ENCODE measurements around the gene EDARADD.

Gene EDARADD

DNA sequence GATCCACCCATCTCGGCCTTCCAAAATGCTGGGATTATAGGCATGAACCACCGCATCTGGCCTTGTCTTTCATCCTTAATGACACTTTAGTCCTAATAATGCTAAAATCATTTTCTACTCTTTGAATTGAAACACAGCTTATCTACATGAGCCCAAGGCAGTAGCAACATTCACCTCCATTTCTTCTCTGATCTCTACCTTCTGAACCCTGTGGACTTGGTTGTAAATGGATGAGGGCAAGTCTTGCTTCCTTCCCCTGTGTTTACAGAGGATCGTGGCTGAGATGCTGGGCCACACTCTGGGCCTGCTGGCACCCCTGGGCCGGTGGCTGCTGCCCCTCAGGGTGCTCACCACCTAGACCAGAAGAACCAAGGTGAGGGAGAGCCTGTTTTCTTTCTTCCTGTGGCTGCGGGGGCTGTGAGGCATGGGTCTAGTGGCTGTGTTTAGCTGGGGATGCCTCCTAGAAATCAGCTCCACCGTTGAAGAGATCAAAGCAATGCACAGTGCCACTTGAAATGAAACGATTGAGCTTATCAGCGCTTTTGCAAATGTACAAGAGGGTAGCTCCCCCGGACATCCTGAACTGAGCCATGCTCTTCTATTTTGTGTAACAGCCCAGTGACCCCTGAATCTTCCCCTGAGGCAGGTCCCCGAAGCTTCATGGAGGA lies 97.5 kb downstream of the EDARADD start:
- intact Hi-C loops (cut with DNase I; ENCODE audit: low total_unique reads): loop anchor here (2.0 kb wide), 1 partner anchor 381 kb away; no protein-coding TSS in a partner anchor
- Histone ChIP-seq H3K36me3 (no peaks in the 10 kb centered on the region), H3K27me3 (peaks cover 0 to 5% of the 10 kb centered on the region in 2 donors), H3K9me3 (no peaks in the 10 kb centered on the region), H3K4me1 (peaks cover 0 to 3% (median 0%) of the 10 kb centered on the region in 4 donors), H3K4me3 (no peak overlapping the region), H3K27ac (no peak overlapping the region)
- no peak for DNase-seq
- TF ChIP-seq, protein P1, sequence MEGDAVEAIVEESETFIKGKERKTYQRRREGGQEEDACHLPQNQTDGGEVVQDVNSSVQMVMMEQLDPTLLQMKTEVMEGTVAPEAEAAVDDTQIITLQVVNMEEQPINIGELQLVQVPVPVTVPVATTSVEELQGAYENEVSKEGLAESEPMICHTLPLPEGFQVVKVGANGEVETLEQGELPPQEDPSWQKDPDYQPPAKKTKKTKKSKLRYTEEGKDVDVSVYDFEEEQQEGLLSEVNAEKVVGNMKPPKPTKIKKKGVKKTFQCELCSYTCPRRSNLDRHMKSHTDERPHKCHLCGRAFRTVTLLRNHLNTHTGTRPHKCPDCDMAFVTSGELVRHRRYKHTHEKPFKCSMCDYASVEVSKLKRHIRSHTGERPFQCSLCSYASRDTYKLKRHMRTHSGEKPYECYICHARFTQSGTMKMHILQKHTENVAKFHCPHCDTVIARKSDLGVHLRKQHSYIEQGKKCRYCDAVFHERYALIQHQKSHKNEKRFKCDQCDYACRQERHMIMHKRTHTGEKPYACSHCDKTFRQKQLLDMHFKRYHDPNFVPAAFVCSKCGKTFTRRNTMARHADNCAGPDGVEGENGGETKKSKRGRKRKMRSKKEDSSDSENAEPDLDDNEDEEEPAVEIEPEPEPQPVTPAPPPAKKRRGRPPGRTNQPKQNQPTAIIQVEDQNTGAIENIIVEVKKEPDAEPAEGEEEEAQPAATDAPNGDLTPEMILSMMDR (IDR thresholded peaks at IDR 0.05): no peak

DNA sequence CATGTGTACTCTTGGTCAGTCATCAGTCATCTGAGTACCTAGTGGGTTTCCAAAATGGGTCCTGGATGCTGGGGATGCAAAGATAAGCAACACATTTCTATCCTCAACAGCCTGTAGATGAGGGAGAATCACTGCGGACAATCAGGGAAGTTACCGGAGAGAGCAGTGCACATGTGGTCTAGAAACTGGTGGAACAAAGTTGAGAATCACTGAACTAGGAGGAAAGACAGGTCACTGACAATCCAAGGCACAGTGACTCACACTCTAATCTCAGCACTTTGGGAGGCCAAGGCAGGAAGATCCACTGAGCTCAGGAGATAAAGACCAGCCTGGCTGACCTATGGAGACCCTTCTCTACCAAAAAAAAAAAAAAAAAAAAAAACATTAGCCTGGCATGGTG lies 98.3 kb downstream of the EDARADD start:
- TF ChIP-seq, protein P1 (IDR thresholded peaks at IDR 0.05): no peak

DNA sequence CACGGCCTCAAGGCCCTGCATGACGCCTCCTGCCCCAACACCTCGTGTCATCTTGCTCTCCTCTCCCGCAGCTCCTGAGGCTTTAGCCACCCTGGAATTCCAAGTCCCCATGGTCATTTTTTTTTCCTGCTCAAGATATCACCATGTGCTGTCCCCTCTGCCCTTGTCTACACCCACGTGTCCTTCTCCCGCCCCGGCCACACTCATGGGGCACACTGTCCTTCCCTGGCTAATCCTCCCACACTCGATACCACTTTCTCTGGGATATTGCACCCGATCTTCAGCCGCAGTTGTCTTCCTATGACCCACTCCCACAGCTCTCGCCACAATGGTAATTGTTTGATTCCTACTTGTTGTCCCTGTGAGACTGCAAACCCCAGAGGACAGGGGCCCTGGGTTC lies 100.0 kb downstream of the EDARADD start:
- H3K36me3 ChIP-seq: no peaks in the 10 kb centered on the region
- intact Hi-C loops (cut with DNase I; ENCODE audit: low total_unique reads): no loop called here
- no peaks in the 10 kb centered on the region for H3K9me3 ChIP-seq
- DNase-seq: no peak
- TF ChIP-seq, protein P1 (IDR thresholded peaks at IDR 0.05): no peak
- no peak overlapping the region for H3K27ac ChIP-seq
- H3K27me3 ChIP-seq: peaks cover 0 to 3% of the 10 kb centered on the region in 2 donors
- H3K4me3 ChIP-seq: no peak overlapping the region
- peaks cover 0 to 3% (median 0%) of the 10 kb centered on the region in 4 donors for H3K4me1 ChIP-seq

More for the DNA sequence above, 98.3 kb downstream of the EDARADD start:
- no peak for DNase-seq
- Histone ChIP-seq H3K27ac (no peak overlapping the region), H3K36me3 (no peaks in the 10 kb centered on the region), H3K4me1 (peaks cover 0 to 3% (median 0%) of the 10 kb centered on the region in 4 donors), H3K4me3 (no peak overlapping the region), H3K9me3 (no peaks in the 10 kb centered on the region), H3K27me3 (peaks cover 0 to 3% of the 10 kb centered on the region in 2 donors)
- intact Hi-C loops (cut with DNase I; ENCODE audit: low total_unique reads): no loop called here

DNA sequence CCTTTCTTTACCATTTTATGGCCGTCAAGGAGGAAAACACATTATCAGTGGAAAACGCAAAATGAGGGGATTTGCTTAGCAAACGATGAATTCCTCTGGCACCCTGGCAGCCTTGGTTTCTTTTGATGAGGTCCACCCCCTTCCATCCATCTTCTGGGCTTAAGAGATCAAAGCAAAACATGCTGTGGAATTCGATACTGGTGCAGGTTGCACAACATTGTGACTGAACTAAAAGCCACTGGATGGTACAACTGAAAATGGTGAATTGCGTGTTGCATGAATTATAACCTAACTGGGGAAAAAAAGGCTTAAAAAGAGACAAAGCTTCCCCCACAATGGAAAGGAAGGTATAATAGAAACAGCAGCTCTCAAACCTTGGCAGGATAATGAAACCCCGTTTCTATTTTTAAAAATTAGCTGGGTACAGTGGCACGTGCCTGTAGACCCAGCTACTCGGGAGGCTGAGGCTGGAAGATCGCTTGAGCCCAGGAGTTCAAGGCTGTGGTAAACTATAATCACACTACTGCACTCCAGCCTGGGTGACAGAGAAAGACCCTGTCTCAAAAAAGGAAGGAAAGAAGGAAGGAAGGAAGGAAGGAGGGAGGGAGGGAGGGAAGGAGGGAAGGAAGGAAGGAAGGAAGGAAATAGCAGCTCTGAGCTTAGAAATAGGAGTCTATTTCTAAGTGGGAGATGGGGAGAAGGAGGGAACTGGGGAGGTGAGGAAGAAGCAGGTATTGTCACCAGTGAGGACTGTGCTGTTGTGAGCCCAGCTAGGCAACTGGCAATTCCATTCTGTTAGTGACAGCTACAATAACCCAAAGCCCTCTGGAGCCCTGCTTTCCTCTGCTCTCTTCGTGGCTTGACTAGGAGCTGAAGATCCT lies 100.7 kb downstream of the EDARADD start:
- Histone ChIP-seq H3K36me3 (no peaks in the 10 kb centered on the region), H3K27me3 (peaks cover 0 to 3% of the 10 kb centered on the region in 2 donors), H3K27ac (no peak overlapping the region), H3K4me1 (peaks cover 0 to 2% (median 0%) of the 10 kb centered on the region in 4 donors), H3K9me3 (no peaks in the 10 kb centered on the region), H3K4me3 (no peak overlapping the region)
- intact Hi-C loops (cut with DNase I; ENCODE audit: low total_unique reads): no loop called here
- no peak for DNase-seq
- TF ChIP-seq, protein P1 (IDR thresholded peaks at IDR 0.05): no peak

DNA sequence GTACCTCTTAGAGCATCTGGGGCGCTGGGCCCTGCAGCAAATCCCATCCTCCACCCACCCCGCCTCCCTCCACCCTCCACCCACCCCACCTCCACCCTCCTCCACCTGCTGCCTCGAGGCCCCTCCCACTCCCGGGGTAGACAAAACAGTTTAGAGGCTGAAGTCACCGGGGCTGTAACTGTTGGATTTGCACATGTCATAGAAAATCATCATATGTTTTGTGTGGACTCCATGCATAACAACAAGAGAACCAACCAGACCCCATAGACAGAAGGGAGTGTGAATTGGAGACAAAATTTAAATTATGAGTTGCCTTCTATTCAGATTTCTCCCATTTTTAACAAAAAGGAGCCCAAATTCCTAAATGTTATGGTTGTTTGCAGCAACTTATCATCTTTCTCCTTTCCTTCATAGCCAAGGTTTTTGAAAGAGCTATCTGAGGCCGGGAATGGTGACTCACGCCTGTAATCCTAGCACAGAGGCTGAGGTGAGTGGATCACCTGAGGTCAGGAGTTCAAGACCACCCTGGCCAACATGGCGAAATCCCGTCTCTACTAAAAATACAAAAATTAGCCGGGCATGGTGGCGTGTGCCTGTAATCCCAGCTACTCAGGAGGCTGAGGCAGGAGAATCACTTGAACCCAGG lies 101.5 kb downstream of the EDARADD start:
- no peaks in the 10 kb centered on the region for H3K9me3 ChIP-seq
- no peaks in the 10 kb centered on the region for H3K4me1 ChIP-seq
- TF ChIP-seq, protein P1 (IDR thresholded peaks at IDR 0.05): no peak
- no peak for DNase-seq
- intact Hi-C loops (cut with DNase I; ENCODE audit: low total_unique reads): no loop called here
- peaks cover 0 to 3% of the 10 kb centered on the region in 2 donors for H3K27me3 ChIP-seq
- no peaks in the 10 kb centered on the region for H3K36me3 ChIP-seq
- no peak overlapping the region for H3K4me3 ChIP-seq
- no peak overlapping the region for H3K27ac ChIP-seq

Data from tibial artery (tissue), 4 donors.